Stimulated activated CD4-positive, alpha-beta T cell treated with anti-CD3 and anti-CD28 coated beads, TNF-alpha, amount 100 ng/mL, for 24 hours (primary cell): ENCODE measurements around the gene C6orf132.
A peak's percentile ranks its signal among the peaks of the same experiment; 100 is the strongest.

Experiments
- DNase-seq, 3 experiments: peaks; one replicate each; pipeline ENCODE4 v3.0.0-alpha.2; 2020; ENCODE audit warnings: low read depth in 3 of 3

The C6orf132 gene

GRCh38 chr6:42104804-42105125 is 37.7 kb downstream of the C6orf132 start:
- DNase-seq, result no peak

GRCh38 chr6:42104095-42104803 is 38.2 kb downstream of the C6orf132 start:
- peak; percentile 42 to 77 (median 48) for DNase-seq

- no peak for DNase-seq
Observed at GRCh38 chr6:42103753-42104094, 38.7 kb downstream of the C6orf132 start.

- no peak for DNase-seq
Observed at GRCh38 chr6:42103216-42103615, 39.2 kb downstream of the C6orf132 start.

DNA sequence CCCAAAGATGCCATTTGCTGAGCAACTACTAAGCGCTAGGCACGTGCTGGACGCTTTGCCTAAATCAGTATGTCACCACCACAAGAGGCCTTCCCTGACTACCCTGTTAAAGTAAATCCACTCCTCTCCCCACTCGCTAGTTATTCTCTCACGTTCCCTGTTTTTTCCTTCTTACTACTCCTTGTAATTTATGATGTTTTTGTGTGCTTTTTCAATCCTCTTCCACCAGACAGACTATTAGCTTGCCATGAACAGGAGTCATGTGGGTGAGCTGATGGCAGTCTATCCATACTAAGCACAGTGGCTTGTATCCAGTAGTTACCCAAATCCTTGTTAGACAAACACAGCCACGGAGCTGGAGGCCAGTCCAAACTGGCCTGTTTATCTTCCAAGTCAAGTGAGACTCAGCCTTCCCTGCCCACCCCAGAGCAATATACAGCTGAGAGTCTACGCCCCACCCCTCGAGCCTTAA is 41.2 kb downstream of the C6orf132 start:
- DNase-seq, result no peak

- peak in 1 of 3 experiments; percentile 12 for DNase-seq
Observed at GRCh38 chr6:42100029-42100901, 42.2 kb downstream of the C6orf132 start.

DNA sequence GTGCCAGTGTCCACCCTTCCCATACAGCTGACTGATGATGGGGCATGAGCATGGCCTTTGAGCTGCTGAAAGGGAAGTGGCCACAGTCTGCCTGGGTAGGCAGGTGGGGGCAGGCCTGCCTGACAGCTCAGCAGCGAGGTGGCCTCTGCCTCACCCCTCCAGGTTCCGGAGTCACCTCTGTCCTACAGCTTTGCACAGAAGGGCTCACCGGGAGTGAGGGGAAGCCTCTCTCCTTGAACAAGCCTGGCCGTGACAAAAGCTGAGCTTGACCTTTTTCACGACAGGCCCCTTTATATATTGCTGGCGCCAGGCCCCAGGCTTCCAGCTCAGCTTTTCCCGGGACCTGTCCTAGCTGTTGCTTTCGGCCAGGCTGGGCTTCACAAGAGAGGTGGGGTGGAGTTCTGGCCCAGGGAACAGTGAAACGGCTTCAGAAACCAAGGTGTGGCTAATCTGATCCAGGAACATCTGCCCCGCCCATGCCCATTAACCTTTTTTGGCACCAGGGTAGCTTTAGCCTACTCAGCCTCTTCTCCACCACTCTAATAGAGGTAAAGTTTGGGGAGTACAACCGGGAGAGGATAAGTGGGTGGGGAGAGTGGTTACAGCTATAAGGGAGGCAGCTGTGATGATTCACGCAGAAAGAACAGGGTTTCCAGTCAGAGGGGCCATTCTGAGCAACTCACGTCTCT is 42.9 kb downstream of the C6orf132 start:
- DNase-seq, result peak in 1 of 3 experiments; percentile 31

DNA sequence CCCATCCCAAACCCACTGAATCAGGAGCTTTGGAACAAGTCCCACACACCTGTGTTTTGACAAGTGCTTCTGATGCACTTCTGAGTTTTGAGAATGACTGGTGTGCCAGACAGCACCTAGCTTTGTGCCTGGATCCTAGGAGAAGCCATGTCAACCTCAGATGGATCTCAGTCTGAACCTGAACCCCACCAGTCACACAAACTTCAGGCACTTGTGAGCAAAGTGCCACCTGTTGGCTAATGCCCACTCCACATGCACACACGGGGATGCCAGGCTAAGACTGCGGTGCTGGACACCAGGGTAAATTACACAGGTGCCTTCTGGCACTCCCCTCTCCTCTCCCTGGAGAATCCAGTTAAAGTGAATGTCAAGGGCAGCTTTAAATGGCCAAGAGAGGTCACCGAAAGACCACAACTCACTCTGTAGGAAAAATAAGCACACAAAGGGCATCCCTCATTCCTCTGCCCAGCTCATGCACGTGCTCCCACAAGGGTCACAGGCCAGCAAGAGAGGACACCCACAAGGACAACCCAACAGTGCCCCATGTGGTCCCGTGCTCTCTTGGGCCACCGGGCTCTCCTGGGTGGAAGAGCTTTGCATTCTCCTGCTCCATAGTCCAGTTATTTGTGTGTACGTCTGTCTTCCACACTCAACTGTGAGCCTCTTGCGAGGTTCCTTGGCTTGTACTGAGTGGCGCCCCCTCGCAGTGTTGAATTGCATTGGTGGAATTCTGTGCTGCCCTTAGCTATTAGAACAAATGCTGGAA is 46.5 kb downstream of the C6orf132 start:
- DNase-seq, result no peak

GRCh38 chr6:42095094-42095493 is 47.3 kb downstream of the C6orf132 start:
- no peak for DNase-seq

DNA sequence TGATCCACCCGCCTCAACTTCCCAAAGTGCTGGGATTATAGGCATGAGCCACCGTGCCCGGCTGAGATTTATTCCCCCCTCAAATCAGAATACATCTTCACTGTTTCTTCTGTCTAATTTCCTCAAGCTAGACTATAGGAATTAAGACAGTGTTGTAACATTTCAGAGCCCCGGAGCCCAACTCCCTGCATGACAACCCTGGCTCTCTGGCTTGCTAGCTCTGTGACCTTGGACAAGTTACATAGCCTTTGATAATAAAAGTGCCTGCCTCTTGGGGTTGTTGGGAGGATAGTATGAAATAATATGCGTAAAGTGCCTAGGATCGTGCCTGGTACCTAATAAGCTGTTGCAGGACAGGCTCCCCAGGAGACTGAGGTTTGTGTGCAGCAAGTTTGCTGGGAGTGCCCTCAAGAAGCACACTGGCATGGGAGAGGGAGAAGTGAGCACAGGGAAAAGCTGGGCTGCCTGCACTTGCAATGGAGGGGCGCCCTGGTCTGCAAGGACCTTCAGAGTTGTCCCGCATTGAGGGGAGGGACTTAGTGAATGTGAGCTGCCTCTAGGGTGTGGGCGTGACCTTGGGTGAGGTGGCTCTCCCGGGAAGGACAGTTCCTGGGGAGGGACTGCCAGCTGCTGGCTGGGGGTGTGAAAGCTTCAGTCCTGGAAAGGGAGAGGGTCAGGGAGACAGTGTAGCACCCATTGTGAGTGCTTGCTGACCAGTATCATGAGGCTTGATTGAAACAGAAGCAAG is 48.7 kb downstream of the C6orf132 start:
- no peak for DNase-seq

DNA sequence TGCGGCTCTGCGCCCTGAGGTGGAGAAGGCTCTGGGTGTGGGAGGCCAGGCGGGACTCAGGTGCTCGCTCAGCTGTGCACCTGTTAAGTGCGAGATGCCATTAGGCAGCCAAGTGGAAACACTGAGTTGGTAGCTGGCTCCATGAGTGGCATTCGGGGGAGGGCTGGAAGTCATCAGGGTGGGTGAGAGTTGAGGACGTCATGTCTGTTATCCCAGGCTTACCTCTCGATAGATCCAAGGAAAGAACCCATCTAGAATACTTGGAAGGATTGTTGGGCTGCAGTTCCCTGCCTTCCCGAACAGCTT is 50.7 kb downstream of the C6orf132 start:
- no peak for DNase-seq

DNA sequence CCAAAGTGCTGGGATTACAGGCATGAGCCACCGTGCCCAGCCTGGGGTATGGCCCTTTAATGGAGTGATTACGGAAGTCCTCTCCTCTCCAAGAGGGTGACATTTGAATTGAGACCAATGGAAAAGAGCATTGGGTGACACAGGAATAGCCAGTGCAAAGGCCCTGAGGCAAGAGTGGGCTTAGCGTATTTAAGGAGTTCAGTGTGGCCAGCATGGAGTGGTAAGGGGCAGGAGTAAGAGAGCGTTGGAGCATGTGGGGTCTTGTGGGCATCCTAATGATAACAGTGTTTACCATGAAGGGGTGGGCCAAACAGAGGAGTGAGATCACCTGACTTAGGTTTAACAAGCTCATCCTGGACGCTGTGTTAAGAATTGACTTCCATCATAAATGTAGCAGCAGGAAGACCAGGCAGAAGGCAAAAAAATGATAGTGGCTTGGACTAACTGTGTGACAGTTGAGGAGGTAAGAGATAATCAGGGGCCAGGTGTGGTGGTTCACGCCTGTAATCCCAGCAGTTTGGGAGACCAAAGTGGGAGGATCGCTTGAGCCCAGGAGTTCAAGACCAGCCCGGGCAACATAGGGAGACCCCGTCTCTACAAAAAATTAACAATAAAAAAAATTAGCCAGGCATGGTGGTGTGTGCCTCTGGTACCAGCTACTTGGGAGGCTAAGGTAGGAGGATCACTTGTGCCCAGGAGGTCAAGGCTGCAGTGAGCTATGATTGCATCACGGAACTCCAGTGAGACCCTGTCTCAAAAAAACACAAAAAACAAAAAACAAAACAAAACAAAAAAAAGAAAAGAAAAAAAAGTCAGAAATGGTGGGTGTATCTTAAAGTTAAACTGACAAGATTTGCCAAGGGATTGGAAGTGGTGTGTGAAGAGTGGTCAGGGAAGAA is 51.4 kb downstream of the C6orf132 start:
- no peak for DNase-seq

GRCh38 chr6:42088101-42088591 is 54.3 kb downstream of the C6orf132 start:
- no peak for DNase-seq

DNA sequence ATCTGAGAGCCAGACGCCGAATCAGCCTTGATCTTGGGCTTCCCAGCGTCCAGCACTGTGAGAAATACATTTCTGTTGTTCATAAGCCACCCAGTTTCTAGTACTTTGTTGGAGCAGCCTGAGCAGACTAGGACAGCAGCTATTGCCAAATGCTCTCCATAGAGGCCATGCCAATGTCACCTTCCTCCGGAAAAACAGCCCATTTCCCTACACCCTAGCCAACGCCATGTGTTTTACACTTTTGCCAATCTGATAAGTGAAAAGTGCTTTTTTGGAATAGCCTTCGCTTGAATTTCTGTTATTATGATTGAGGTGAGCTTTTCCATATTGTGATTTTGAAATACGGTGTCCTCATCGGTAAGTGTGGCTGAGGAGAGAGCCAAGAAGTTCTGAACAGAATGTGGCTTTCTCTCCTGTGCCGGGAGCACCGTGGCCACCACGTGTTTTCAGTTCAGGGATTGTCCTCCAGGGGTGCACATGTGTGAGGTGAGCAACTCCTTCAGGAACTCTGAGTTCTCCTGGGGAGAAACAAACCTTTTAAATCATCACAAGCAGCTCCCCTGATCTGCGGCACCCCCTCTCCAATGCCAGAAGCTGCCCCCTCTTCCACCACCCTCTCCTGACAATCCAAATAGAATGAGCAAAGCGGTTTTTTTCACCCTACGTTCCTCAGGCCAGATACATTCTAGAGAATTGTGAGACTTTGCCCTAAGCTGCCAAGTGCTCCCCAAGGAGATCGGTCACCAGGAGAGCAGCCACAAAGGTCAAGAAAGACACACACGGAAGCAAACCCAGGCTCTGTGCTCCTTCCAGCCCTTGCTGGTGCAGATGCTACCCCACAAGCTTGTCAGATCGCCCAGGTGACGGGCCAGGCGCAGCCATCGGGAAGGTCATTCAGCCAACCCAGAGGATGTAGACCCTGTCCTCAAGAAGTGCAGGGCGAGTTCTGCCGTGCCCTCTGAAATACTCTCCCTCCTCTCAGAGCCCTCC is 56.1 kb downstream of the C6orf132 start:
- no peak for DNase-seq

DNA sequence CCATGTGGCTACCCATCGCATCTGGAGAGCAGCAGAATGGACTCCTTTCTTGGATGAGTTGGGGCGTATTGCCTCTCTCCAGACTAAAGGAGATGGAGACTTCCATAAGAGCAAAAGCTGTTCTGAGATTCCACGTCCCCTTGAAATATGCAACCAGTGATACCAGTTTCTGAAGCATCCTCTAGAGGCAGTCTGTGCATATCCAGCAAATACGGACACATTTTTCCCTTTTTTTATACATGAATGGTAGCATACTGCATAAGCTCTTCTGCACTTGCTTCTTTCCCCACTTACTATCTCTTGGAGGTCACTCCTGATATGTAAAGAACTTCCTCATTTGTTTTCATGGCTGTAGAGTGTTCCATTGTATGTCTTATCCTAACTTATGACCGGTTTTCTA is 57.5 kb downstream of the C6orf132 start:
- no peak for DNase-seq

GRCh38 chr6:42083530-42083929 is 58.9 kb downstream of the C6orf132 start:
- DNase-seq, result no peak

- DNase-seq, result no peak
Observed at GRCh38 chr6:42079941-42080464, 62.4 kb downstream of the C6orf132 start.

DNA sequence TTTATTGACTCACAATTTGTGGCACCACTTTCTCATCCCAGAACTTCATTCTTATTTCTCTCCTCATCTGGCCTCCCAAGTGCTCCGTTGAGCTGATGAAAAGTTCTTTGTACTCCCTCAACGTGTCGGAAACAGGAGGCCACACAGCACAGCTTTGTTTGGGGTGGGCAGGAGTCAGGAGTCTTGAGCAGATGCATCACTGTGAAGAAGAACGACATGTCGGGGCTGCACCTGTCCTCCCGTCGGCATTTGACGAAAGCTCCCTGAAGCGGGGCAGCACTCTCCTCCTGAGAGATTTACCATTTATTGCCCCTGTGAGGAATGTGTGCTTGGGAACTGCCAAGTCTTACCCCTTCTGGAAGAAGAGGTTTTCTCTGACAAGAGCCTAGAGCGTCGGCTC is 64.0 kb downstream of the C6orf132 start:
- DNase-seq, result no peak
